ENCODE measurements around the gene IRS1.
A peak's percentile ranks its signal among the peaks of the same experiment; 100 is the strongest.

Gene IRS1

DNA sequence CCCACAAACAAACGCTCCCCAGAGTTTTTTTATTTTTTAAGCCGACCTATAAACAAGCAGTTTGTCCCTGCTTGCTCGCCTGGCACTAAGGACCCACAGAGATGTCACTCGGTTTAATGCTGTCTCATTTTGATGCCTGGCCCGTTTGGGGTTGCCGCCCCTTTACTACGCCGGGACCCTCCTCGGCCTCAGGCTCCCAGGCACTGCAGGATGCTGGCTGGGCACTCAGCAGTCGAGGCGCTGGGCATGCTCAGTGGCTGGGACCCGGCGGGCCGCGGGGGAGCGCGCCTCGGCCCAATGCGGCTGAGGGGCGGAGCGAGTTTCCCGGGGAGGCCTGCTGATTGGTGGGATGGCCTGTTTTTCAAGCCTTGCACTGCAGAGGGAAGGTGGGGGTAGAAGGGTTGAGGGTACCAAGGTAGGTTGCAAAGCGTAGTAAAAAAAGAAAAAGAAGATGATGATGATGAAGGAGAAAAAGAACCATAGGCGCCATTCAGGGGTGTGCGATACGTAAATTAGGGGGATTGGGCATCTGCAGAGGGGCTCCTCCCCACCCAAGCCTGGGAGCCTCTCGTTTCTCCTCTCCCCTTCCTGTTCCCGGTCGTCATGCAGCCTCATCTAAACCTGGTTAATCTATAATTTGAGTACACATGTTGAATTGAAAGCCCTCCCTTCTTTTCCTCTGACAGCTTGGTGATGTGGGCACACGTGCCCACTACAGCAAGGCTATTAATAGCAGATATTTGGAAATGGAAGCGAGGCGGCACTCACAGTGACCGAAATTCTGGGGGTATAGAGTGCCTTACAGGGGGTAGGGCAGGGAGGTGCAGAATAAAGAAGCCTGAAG lies 1.5 kb upstream of the IRS1 start:
- TF ChIP-seq CTCF (IDR thresholded peaks at IDR 0.05; ENCODE audit: insufficient read depth, low read length, missing control alignments): no peak
- ChIA-PET CTCF (interaction anchor here (0.8 to 9.6 kb wide), 41 partner anchors 9 to 1138 kb away, joined by 3 to 117 read pairs (median 5); no protein-coding TSS in a partner anchor), POLR2A (no interaction called here)
- no peak for DNase-seq (ENCODE audit: low read depth, low spot score)
- peak overlapping the region; percentile 32 for H3K4me3 ChIP-seq (ENCODE audit: low read depth, low read length)

DNA sequence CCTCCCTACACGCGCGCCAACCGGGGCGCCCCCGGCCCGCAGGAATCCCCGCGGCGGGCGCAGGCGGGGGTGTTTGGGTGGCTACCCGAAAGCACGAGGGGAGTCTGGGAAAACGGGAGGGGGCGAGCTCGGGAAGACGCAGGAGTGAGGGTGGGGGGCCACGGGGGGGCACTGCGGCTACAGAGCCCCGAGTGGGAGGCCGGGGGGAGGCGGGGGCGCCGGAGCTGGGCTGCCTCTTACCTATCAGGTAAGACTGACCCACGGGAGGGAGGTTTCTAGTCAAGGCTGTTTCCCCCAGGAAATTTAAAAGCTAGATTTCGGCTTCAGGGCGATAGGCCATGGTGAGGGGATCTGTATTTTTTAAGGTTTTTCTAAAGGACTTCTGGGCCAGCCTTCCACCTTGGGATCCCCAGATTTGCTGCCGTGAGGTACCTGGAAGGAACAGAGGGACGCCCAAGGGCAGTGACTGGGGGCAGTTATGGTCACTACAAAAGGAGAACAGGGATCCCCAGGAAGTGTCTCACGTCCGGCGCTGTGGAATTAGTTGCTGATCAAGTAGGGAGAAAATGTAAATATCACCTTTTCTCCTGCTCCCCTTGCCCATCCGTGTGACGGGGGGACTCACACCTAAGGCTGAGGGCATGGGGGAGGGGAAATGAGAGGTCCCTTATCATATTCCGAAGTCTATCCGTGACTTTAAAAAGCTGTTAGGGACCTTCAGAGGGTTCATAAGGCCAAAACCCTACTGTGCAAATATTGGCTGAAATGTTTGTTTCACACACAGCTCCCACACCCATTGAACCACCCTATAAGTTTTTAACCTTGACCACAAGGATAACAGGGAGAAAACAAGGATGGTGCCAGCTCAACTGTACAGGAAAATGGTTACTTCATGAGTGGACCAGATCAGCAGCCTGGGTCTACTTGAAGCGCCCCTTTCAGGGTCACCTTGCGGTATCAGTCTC lies 638 bp upstream of the IRS1 start:
- ChIA-PET POLR2A (interaction anchor here (1.0 to 1.8 kb wide), 2 partner anchors 148 to 178 kb away, joined by 4 to 5 read pairs; no protein-coding TSS in a partner anchor), CTCF (interaction anchor here (0.7 to 9.6 kb wide), 37 partner anchors 10 to 1689 kb away, joined by 3 to 117 read pairs (median 3); no protein-coding TSS in a partner anchor)
- peak overlapping the region; percentile 83 for H3K4me3 ChIP-seq (ENCODE audit: low read depth, low read length)
- DNase-seq (ENCODE audit: low read depth, low spot score): no peak
- no peak for TF ChIP-seq CTCF (IDR thresholded peaks at IDR 0.05; ENCODE audit: insufficient read depth, low read length, missing control alignments)

- peak overlapping the region; percentile 83 for H3K4me3 ChIP-seq (ENCODE audit: low read depth, low read length)
- CTCF ChIA-PET: interaction anchor here (0.8 to 9.6 kb wide), 10 partner anchors 20 to 1129 kb away, joined by 3 to 117 read pairs (median 3); no protein-coding TSS in a partner anchor
- POLR2A ChIA-PET: interaction anchor here (0.8 to 1.8 kb wide), 3 partner anchors 146 to 613 kb away, joined by 3 to 4 read pairs (median 3); no protein-coding TSS in a partner anchor
- DNase-seq (ENCODE audit: low read depth, low spot score): no peak
- peak; percentile 28 for TF ChIP-seq CTCF (IDR thresholded peaks at IDR 0.05; ENCODE audit: insufficient read depth, low read length, missing control alignments)
Measured at GRCh38 chr2:226798422-226799210, 1.0 kb downstream of the IRS1 start.

DNA sequence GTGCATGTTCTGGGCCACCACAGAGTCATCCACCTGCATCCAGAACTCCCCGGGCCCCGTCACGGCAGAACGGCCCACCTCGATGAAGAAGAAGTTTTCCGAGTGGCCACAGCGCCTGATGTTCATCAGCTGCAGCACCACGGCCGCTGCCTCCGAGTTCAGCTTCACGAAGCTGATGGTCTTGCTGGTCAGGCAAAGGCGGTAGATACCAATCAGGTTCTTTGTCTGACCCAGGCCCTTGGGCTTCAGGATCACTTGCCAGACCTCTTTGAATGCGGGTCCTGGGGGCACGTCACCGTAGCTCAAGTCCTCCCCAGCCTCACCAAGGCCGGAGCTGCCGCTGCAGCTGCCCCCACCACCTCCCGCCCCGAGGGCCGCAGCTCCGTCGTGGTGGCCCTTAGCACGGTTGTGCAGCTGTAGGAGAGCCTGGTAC lies 1.6 kb downstream of the IRS1 start:
- H3K4me3 ChIP-seq (ENCODE audit: low read depth, low read length): peak overlapping the region; percentile 83
- DNase-seq (ENCODE audit: low read depth, low spot score): no peak
- no peak for TF ChIP-seq CTCF (IDR thresholded peaks at IDR 0.05; ENCODE audit: insufficient read depth, low read length, missing control alignments)
- ChIA-PET CTCF (interaction anchor here (0.6 to 9.6 kb wide), 7 partner anchors 19 to 1128 kb away, joined by 3 to 117 read pairs (median 3); no protein-coding TSS in a partner anchor), POLR2A (no interaction called here)

- TF ChIP-seq CTCF (IDR thresholded peaks at IDR 0.05; ENCODE audit: insufficient read depth, low read length, missing control alignments): no peak
- peak overlapping the region; percentile 83 for H3K4me3 ChIP-seq (ENCODE audit: low read depth, low read length)
- DNase-seq (ENCODE audit: low read depth, low spot score): no peak
- ChIA-PET CTCF (interaction anchor here (0.6 to 9.6 kb wide), 10 partner anchors 20 to 1128 kb away, joined by 3 to 117 read pairs (median 4); no protein-coding TSS in a partner anchor), POLR2A (no interaction called here)
Measured at GRCh38 chr2:226797289-226797988, 2.2 kb downstream of the IRS1 start.
